Uterus (tissue), 2 donors: ENCODE results near the gene SYNJ2.

Experiments used
- CTCF ChIP-seq, 4 experiments: fragments of 200-600 bp in 2 of 4; fragments of 450-650 bp in 2 of 4; sonication (generic) in 2 of 4; IDR thresholded peaks; one replicate each; pipeline ENCODE4 v1.5.1; 2016 to 2019; ENCODE audit warnings: antibody characterized with exemption in 4 of 4, mild to moderate bottlenecking in 2 of 4, moderate library complexity in 1 of 4
- POLR2A ChIP-seq, 2 donors: fragments of 450-650 bp; IDR thresholded peaks; one replicate each; pipeline ENCODE4 v1.6.1; 2016; ENCODE audit warnings: antibody characterized with exemption in 2 of 2, mild to moderate bottlenecking in 1 of 2, moderate library complexity in 1 of 2

GRCh38 chr6:157987788-157988699 is 6.4 kb downstream of the SYNJ2 start:
- no peak for TF ChIP-seq CTCF (IDR thresholded peaks at IDR 0.05)
- TF ChIP-seq POLR2A (IDR thresholded peaks at IDR 0.05) = no peak
